HG03342 (cell line): Measurements from ENCODE around the gene KIR3DL2.
"Not testable (repeated sequence)": the region's sequence is repeated elsewhere in the genome, so short reads cannot be mapped to it uniquely, and the experiment has no call there.

Experiments
- ATAC-seq: cut with Tn5 transposase; IDR thresholded peaks from one replicate; pipeline ENCODE4 v1.9.1; 2021; ENCODE audit warnings: mild to moderate bottlenecking, moderate library complexity; ENCODE audit not compliant: unreplicated experiment

KIR3DL2 gene

GRCh38 chr19:54863459-54863858 lies 13.2 kb downstream of the KIR3DL2 start:
- ATAC-seq: not testable (repeated sequence)

GRCh38 chr19:54871696-54872095 lies 21.5 kb downstream of the KIR3DL2 start:
- no peak for ATAC-seq

GRCh38 chr19:54873990-54874389 lies 23.7 kb downstream of the KIR3DL2 start, which contains the start of gene FCAR:
Gene FCAR, plus strand, starts transcription at chr19:54874235. Its CDS starts 55 bp downstream, at chr19:54874290.
- no peak for ATAC-seq

- no peak for ATAC-seq
Measured at GRCh38 chr19:54875506-54875905, 25.3 kb downstream of the KIR3DL2 start.

- no peak for ATAC-seq
Measured at GRCh38 chr19:54877471-54877870, 27.2 kb downstream of the KIR3DL2 start.

GRCh38 chr19:54881884-54882283 lies 31.6 kb downstream of the KIR3DL2 start:
- ATAC-seq: no peak

- ATAC-seq: no peak
Measured at GRCh38 chr19:54882758-54883157, 32.5 kb downstream of the KIR3DL2 start.

GRCh38 chr19:54883228-54883627 lies 33.0 kb downstream of the KIR3DL2 start:
- no peak for ATAC-seq

GRCh38 chr19:54888239-54888638 lies 38.0 kb downstream of the KIR3DL2 start:
- ATAC-seq: no peak

- ATAC-seq: no peak
Measured at GRCh38 chr19:54889566-54889965, 39.3 kb downstream of the KIR3DL2 start.

GRCh38 chr19:54893406-54893805 lies 43.2 kb downstream of the KIR3DL2 start:
- no peak for ATAC-seq

- ATAC-seq: not testable (repeated sequence)
Measured at GRCh38 chr19:54894106-54894505, 43.9 kb downstream of the KIR3DL2 start.

- no peak for ATAC-seq
Measured at GRCh38 chr19:54896036-54896435, 45.8 kb downstream of the KIR3DL2 start.

- not testable (repeated sequence) for ATAC-seq
Measured at GRCh38 chr19:54898685-54899084, 48.4 kb downstream of the KIR3DL2 start.

- not testable (repeated sequence) for ATAC-seq
Measured at GRCh38 chr19:54899646-54900045, 49.4 kb downstream of the KIR3DL2 start.

GRCh38 chr19:54901153-54901552 lies 50.9 kb downstream of the KIR3DL2 start:
- not testable (repeated sequence) for ATAC-seq

- ATAC-seq: no peak
Measured at GRCh38 chr19:54902061-54902460, 51.8 kb downstream of the KIR3DL2 start.

- ATAC-seq: no peak
Measured at GRCh38 chr19:54903303-54903702, 53.1 kb downstream of the KIR3DL2 start.

- ATAC-seq: not testable (repeated sequence)
Measured at GRCh38 chr19:54904261-54904660, 54.0 kb downstream of the KIR3DL2 start.

GRCh38 chr19:54905421-54905802 lies 55.2 kb downstream of the KIR3DL2 start:
- no peak for ATAC-seq

GRCh38 chr19:54905803-54906511 lies 55.7 kb downstream of the KIR3DL2 start, which contains the start of gene NCR1:
Gene NCR1, plus strand, starts transcription at chr19:54906148. Its CDS starts 40 bp downstream, at chr19:54906188.
- no peak for ATAC-seq

- no peak for ATAC-seq
Measured at GRCh38 chr19:54906819-54907218, 56.6 kb downstream of the KIR3DL2 start.

- ATAC-seq: not testable (repeated sequence)
Measured at GRCh38 chr19:54907899-54908298, 57.7 kb downstream of the KIR3DL2 start.
